ENCODE measurements around the gene C1S. TPM values are rescaled to one million over a fixed set of nuclear protein-coding genes. Genes with fewer than 3 reads are reported as not detected.

Gene C1S
- total and polyA plus RNA-seq, 9 donors, result 56.2 to 94.2 (median 79.4) TPM

GRCh38 chr12:7083125-7083524 lies 22.6 kb downstream of the C1S start:
- Histone ChIP-seq H3K4me3 (ENCODE audit: low read length) (no peak overlapping the region), H3K9me3 (replicated peaks; ENCODE audit: control insufficient read depth, low read depth, low read length) (no peaks in the 10 kb centered on the region), H3K27me3 (ENCODE audit: control insufficient read depth, insufficient read depth, low read length) (no peaks in the 10 kb centered on the region)

GRCh38 chr12:7089196-7089871 lies 28.8 kb downstream of the C1S start:
- no peak for DNase-seq
- Histone ChIP-seq H3K27ac (ENCODE audit: low read length) (no peak overlapping the region), H3K4me1 (ENCODE audit: control insufficient read depth, insufficient read depth, low read length) (peaks cover 27% of the 10 kb centered on the region), H3K27me3 (ENCODE audit: control insufficient read depth, insufficient read depth, low read length) (peaks cover 2% of the 10 kb centered on the region), H3K9me3 (replicated peaks; ENCODE audit: control insufficient read depth, low read depth, low read length) (no peaks in the 10 kb centered on the region), H3K36me3 (ENCODE audit: control insufficient read depth, insufficient read depth, low read length) (peaks cover 38% of the 10 kb centered on the region), H3K4me3 (ENCODE audit: low read length) (no peak overlapping the region)
- 76% methylated on average over 11 of the region's 11 CpGs for WGBS (ENCODE audit: insufficient coverage)

More at GRCh38 chr12:7083125-7083524, 22.6 kb downstream of the C1S start:
- no peak overlapping the region for H3K27ac ChIP-seq (ENCODE audit: low read length)
- H3K36me3 ChIP-seq (ENCODE audit: control insufficient read depth, insufficient read depth, low read length), result peaks cover 27% of the 10 kb centered on the region
- DNase-seq, result no peak
- H3K4me1 ChIP-seq (ENCODE audit: control insufficient read depth, insufficient read depth, low read length), result no peaks in the 10 kb centered on the region

GRCh38 chr12:7090222-7090998 lies 29.9 kb downstream of the C1S start:
- Histone ChIP-seq H3K9me3 (replicated peaks; ENCODE audit: control insufficient read depth, low read depth, low read length) (no peaks in the 10 kb centered on the region), H3K27ac (ENCODE audit: low read length) (peak overlapping the region; percentile 55), H3K27me3 (ENCODE audit: control insufficient read depth, insufficient read depth, low read length) (peaks cover 2% of the 10 kb centered on the region), H3K36me3 (ENCODE audit: control insufficient read depth, insufficient read depth, low read length) (peaks cover 29% of the 10 kb centered on the region), H3K4me3 (ENCODE audit: low read length) (peak overlapping the region; percentile 49), H3K4me1 (ENCODE audit: control insufficient read depth, insufficient read depth, low read length) (peaks cover 27% of the 10 kb centered on the region)
- DNase-seq, result no peak
- WGBS (ENCODE audit: insufficient coverage), result 65% methylated on average over 11 of the region's 16 CpGs

- peaks cover 23% of the 10 kb centered on the region for H3K36me3 ChIP-seq (ENCODE audit: control insufficient read depth, insufficient read depth, low read length)
- no CpG with 5 or more reads among the region's 7 CpGs for WGBS (ENCODE audit: insufficient coverage)
- peak overlapping the region; percentile 49 for H3K4me3 ChIP-seq (ENCODE audit: low read length)
- DNase-seq, result no peak
- H3K27me3 ChIP-seq (ENCODE audit: control insufficient read depth, insufficient read depth, low read length), result peaks cover 2% of the 10 kb centered on the region
- H3K4me1 ChIP-seq (ENCODE audit: control insufficient read depth, insufficient read depth, low read length), result peaks cover 27% of the 10 kb centered on the region
- no peaks in the 10 kb centered on the region for H3K9me3 ChIP-seq (replicated peaks; ENCODE audit: control insufficient read depth, low read depth, low read length)
- H3K27ac ChIP-seq (ENCODE audit: low read length), result peak overlapping the region; percentile 55
Observed at GRCh38 chr12:7091171-7091570, 30.7 kb downstream of the C1S start.

GRCh38 chr12:7091660-7092228 lies 31.2 kb downstream of the C1S start:
- no peaks in the 10 kb centered on the region for H3K9me3 ChIP-seq (replicated peaks; ENCODE audit: control insufficient read depth, low read depth, low read length)
- peak; percentile 72 for DNase-seq
- peak overlapping the region; percentile 49 for H3K4me3 ChIP-seq (ENCODE audit: low read length)
- peaks cover 27% of the 10 kb centered on the region for H3K4me1 ChIP-seq (ENCODE audit: control insufficient read depth, insufficient read depth, low read length)
- 26% methylated on average over 3 of the region's 10 CpGs for WGBS (ENCODE audit: insufficient coverage)
- peak overlapping the region; percentile 83 for H3K27ac ChIP-seq (ENCODE audit: low read length)
- peaks cover 20% of the 10 kb centered on the region for H3K36me3 ChIP-seq (ENCODE audit: control insufficient read depth, insufficient read depth, low read length)
- H3K27me3 ChIP-seq (ENCODE audit: control insufficient read depth, insufficient read depth, low read length), result peaks cover 2% of the 10 kb centered on the region

GRCh38 chr12:7092229-7092985 lies 31.9 kb downstream of the C1S start, which contains the start of gene C1R:
TSS of gene C1R (minus strand) at chr12:7092445. CDS start at chr12:7092388, 57 bp downstream.
- peak within 1 kb of the TSS; percentile 83 for H3K27ac ChIP-seq (ENCODE audit: low read length)
- H3K9me3 ChIP-seq (replicated peaks; ENCODE audit: control insufficient read depth, low read depth, low read length), result no peaks in the 10 kb centered on the region
- peaks cover 27% of the 10 kb centered on the region for H3K4me1 ChIP-seq (ENCODE audit: control insufficient read depth, insufficient read depth, low read length)
- peaks cover 19% of the 10 kb centered on the region for H3K36me3 ChIP-seq (ENCODE audit: control insufficient read depth, insufficient read depth, low read length)
- 28% methylated on average over 5 of the region's 16 CpGs for WGBS (ENCODE audit: insufficient coverage)
- peak; percentile 94 for DNase-seq
- peaks cover 2% of the 10 kb centered on the region for H3K27me3 ChIP-seq (ENCODE audit: control insufficient read depth, insufficient read depth, low read length)
- H3K4me3 ChIP-seq (ENCODE audit: low read length), result peak within 1 kb of the TSS; percentile 49

GRCh38 chr12:7092986-7093460 lies 32.5 kb downstream of the C1S start:
- 54% methylated on average over 2 of the region's 8 CpGs for WGBS (ENCODE audit: insufficient coverage)
- Histone ChIP-seq H3K27me3 (ENCODE audit: control insufficient read depth, insufficient read depth, low read length) (peaks cover 2% of the 10 kb centered on the region), H3K9me3 (replicated peaks; ENCODE audit: control insufficient read depth, low read depth, low read length) (no peaks in the 10 kb centered on the region), H3K36me3 (ENCODE audit: control insufficient read depth, insufficient read depth, low read length) (peaks cover 16% of the 10 kb centered on the region), H3K4me3 (ENCODE audit: low read length) (no peak overlapping the region), H3K27ac (ENCODE audit: low read length) (no peak overlapping the region), H3K4me1 (ENCODE audit: control insufficient read depth, insufficient read depth, low read length) (peaks cover 27% of the 10 kb centered on the region)
- DNase-seq, result no peak

- Histone ChIP-seq H3K27ac (ENCODE audit: low read length) (no peak overlapping the region), H3K27me3 (ENCODE audit: control insufficient read depth, insufficient read depth, low read length) (peaks cover 2% of the 10 kb centered on the region), H3K4me3 (ENCODE audit: low read length) (no peak overlapping the region), H3K36me3 (ENCODE audit: control insufficient read depth, insufficient read depth, low read length) (peaks cover 15% of the 10 kb centered on the region), H3K4me1 (ENCODE audit: control insufficient read depth, insufficient read depth, low read length) (peaks cover 27% of the 10 kb centered on the region), H3K9me3 (replicated peaks; ENCODE audit: control insufficient read depth, low read depth, low read length) (no peaks in the 10 kb centered on the region)
- no peak for DNase-seq
- 49% methylated on average over 5 of the region's 5 CpGs for WGBS (ENCODE audit: insufficient coverage)
Observed at GRCh38 chr12:7093486-7093885, 33.0 kb downstream of the C1S start.

GRCh38 chr12:7093892-7094291 lies 33.4 kb downstream of the C1S start:
- H3K4me1 ChIP-seq (ENCODE audit: control insufficient read depth, insufficient read depth, low read length), result peaks cover 27% of the 10 kb centered on the region
- peaks cover 2% of the 10 kb centered on the region for H3K27me3 ChIP-seq (ENCODE audit: control insufficient read depth, insufficient read depth, low read length)
- peaks cover 11% of the 10 kb centered on the region for H3K36me3 ChIP-seq (ENCODE audit: control insufficient read depth, insufficient read depth, low read length)
- 74% methylated on average over 4 of the region's 10 CpGs for WGBS (ENCODE audit: insufficient coverage)
- no peaks in the 10 kb centered on the region for H3K9me3 ChIP-seq (replicated peaks; ENCODE audit: control insufficient read depth, low read depth, low read length)
- no peak overlapping the region for H3K4me3 ChIP-seq (ENCODE audit: low read length)
- H3K27ac ChIP-seq (ENCODE audit: low read length), result no peak overlapping the region
- DNase-seq, result no peak
